ENCODE data around the gene PPM1H.
A peak's percentile ranks its signal among the peaks of the same experiment; 100 is the strongest.

PPM1H gene

GRCh38 chr12:62726471-62726980 lies 208.4 kb downstream of the PPM1H start:
- no peak for DNase-seq

- no peak for DNase-seq
These were observed 209.2 kb downstream of the PPM1H start for GRCh38 chr12:62725781-62726180.

- DNase-seq = no peak
These were observed 210.0 kb downstream of the PPM1H start for GRCh38 chr12:62724947-62725451.

GRCh38 chr12:62724285-62724684 lies 210.7 kb downstream of the PPM1H start:
- no peak for DNase-seq

- peak; percentile 22 for DNase-seq
These were observed 211.8 kb downstream of the PPM1H start for GRCh38 chr12:62722971-62723680.

GRCh38 chr12:62720661-62721330 lies 214.2 kb downstream of the PPM1H start:
- peak; percentile 11 for DNase-seq

- no peak for DNase-seq
These were observed 214.9 kb downstream of the PPM1H start for GRCh38 chr12:62720025-62720424.

GRCh38 chr12:62718762-62719426 lies 216.1 kb downstream of the PPM1H start:
- DNase-seq = no peak

- no peak for DNase-seq
These were observed 217.3 kb downstream of the PPM1H start for GRCh38 chr12:62717643-62718042.

- no peak for DNase-seq
These were observed 218.0 kb downstream of the PPM1H start for GRCh38 chr12:62716866-62717525.

- DNase-seq = no peak
These were observed 218.9 kb downstream of the PPM1H start for GRCh38 chr12:62716037-62716436.

GRCh38 chr12:62714774-62715721 lies 219.9 kb downstream of the PPM1H start:
- no peak for DNase-seq

GRCh38 chr12:62714181-62714773 lies 220.7 kb downstream of the PPM1H start:
- DNase-seq = no peak

GRCh38 chr12:62713723-62714122 lies 221.2 kb downstream of the PPM1H start:
- no peak for DNase-seq

GRCh38 chr12:62712681-62713573 lies 222.0 kb downstream of the PPM1H start:
- no peak for DNase-seq

- no peak for DNase-seq
These were observed 223.2 kb downstream of the PPM1H start for GRCh38 chr12:62711631-62712241.

- DNase-seq = no peak
These were observed 225.6 kb downstream of the PPM1H start for GRCh38 chr12:62709311-62709710.

- DNase-seq = no peak
These were observed 227.0 kb downstream of the PPM1H start for GRCh38 chr12:62707939-62708338.

GRCh38 chr12:62705846-62706245 lies 229.1 kb downstream of the PPM1H start:
- DNase-seq = no peak

GRCh38 chr12:62703011-62703380 lies 232.0 kb downstream of the PPM1H start:
- DNase-seq = no peak
